Measurements from ENCODE around the gene LRRC7. TPM values are rescaled to one million over a fixed set of nuclear protein-coding genes. Genes with fewer than 3 reads are reported as not detected.

LRRC7 gene
- polyA plus RNA-seq, 1 donor from 2014 or later, result 141 TPM

DNA sequence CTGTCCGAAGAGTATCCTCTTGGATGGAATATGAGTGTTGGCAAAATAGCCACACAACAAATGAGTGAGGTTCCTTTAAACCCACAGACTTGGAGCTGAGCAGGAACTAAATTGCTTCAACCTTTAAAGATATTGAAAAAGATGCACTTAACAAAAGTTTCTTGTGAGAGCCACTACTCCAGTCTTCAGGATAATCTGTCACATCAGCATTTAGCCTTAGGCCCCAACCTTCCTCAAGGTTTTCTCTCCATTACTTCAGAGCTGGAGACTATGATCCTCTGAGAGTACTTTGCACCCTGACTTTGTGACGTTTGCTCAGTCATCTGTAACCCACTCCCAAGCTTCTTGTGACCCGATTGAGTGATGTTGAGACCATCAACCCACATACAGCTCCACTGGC, 424.9 kb downstream of the LRRC7 start:
- Histone ChIP-seq H4K20me1 (ENCODE audit: insufficient read depth) (no peaks in the 10 kb centered on the region), H3K4me2 (ENCODE audit: low read length) (no peak overlapping the region), H3K9me2 (ENCODE audit: insufficient read depth, low read length) (no peaks in the 10 kb centered on the region), H2AFZ (ENCODE audit: low read depth, low read length) (no peak overlapping the region), H3K4me3 (ENCODE audit: low read length) (no peak overlapping the region), H3K9me3 (ENCODE audit: low read length) (no peaks in the 10 kb centered on the region), H3K36me3 (ENCODE audit: insufficient read depth, low read length) (no peaks in the 10 kb centered on the region), H3F3A (ENCODE audit: insufficient read depth, low read length, poor library complexity, severe bottlenecking) (no peaks in the 10 kb centered on the region), H3K9ac (ENCODE audit: low read length) (no peak overlapping the region), H3K27me3 (ENCODE audit: insufficient read depth, low read depth, low read length) (no peaks in the 10 kb centered on the region), H3K79me2 (replicated peaks; ENCODE audit: insufficient read depth, low read length) (no peaks in the 10 kb centered on the region), H3K27ac (ENCODE audit: low read length) (no peak overlapping the region)
- TF ChIP-seq, protein P1, sequence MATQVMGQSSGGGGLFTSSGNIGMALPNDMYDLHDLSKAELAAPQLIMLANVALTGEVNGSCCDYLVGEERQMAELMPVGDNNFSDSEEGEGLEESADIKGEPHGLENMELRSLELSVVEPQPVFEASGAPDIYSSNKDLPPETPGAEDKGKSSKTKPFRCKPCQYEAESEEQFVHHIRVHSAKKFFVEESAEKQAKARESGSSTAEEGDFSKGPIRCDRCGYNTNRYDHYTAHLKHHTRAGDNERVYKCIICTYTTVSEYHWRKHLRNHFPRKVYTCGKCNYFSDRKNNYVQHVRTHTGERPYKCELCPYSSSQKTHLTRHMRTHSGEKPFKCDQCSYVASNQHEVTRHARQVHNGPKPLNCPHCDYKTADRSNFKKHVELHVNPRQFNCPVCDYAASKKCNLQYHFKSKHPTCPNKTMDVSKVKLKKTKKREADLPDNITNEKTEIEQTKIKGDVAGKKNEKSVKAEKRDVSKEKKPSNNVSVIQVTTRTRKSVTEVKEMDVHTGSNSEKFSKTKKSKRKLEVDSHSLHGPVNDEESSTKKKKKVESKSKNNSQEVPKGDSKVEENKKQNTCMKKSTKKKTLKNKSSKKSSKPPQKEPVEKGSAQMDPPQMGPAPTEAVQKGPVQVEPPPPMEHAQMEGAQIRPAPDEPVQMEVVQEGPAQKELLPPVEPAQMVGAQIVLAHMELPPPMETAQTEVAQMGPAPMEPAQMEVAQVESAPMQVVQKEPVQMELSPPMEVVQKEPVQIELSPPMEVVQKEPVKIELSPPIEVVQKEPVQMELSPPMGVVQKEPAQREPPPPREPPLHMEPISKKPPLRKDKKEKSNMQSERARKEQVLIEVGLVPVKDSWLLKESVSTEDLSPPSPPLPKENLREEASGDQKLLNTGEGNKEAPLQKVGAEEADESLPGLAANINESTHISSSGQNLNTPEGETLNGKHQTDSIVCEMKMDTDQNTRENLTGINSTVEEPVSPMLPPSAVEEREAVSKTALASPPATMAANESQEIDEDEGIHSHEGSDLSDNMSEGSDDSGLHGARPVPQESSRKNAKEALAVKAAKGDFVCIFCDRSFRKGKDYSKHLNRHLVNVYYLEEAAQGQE (IDR thresholded peaks at IDR 0.05; ENCODE audit: borderline replicate concordance), result no peak
- TF ChIP-seq MXI1 (conservative IDR thresholded peaks at IDR 0.05; ENCODE audit: poor library complexity, severe bottlenecking), result no peak
- no peak for TF ChIP-seq POLR2AphosphoS5 (IDR thresholded peaks at IDR 0.05)
- TF ChIP-seq RAD21 (conservative IDR thresholded peaks at IDR 0.05), result no peak
- TF ChIP-seq TAF1 (IDR thresholded peaks at IDR 0.05; ENCODE audit: low read depth), result no peak
- TF ChIP-seq SMC3 (conservative IDR thresholded peaks at IDR 0.05; ENCODE audit: poor library complexity), result no peak
- TF ChIP-seq, protein P2, sequence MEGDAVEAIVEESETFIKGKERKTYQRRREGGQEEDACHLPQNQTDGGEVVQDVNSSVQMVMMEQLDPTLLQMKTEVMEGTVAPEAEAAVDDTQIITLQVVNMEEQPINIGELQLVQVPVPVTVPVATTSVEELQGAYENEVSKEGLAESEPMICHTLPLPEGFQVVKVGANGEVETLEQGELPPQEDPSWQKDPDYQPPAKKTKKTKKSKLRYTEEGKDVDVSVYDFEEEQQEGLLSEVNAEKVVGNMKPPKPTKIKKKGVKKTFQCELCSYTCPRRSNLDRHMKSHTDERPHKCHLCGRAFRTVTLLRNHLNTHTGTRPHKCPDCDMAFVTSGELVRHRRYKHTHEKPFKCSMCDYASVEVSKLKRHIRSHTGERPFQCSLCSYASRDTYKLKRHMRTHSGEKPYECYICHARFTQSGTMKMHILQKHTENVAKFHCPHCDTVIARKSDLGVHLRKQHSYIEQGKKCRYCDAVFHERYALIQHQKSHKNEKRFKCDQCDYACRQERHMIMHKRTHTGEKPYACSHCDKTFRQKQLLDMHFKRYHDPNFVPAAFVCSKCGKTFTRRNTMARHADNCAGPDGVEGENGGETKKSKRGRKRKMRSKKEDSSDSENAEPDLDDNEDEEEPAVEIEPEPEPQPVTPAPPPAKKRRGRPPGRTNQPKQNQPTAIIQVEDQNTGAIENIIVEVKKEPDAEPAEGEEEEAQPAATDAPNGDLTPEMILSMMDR (IDR thresholded peaks at IDR 0.05; ENCODE audit: poor library complexity, severe bottlenecking), result no peak
- no peak for TF ChIP-seq EP300 (conservative IDR thresholded peaks at IDR 0.05; ENCODE audit: poor library complexity, severe bottlenecking)
- TF ChIP-seq EZH2 (IDR thresholded peaks at IDR 0.05; ENCODE audit: borderline replicate concordance, insufficient read depth, low read length, poor library complexity, severe bottlenecking), result no peak

DNA sequence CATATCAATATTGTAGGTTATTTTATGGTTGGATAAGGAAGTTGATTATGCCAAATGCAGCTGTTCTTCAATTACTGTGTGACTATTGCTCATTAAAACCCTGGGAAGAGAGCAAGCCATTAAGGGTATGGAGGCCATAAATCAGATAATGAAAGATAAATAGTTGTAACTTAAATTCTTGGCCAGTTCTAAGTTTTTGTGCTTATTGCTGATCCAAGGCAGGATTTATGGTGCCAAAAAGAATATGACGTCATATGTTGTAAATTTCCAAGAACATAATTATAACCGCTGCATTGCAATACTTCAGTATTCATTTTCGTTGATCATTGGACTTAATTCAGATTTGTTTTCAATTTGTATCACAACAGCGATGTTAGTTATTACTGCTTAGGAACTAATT, 426.1 kb downstream of the LRRC7 start:
- no peak overlapping the region for H3K4me2 ChIP-seq (ENCODE audit: low read length)
- H3K9me3 ChIP-seq (ENCODE audit: low read length), result no peaks in the 10 kb centered on the region
- no peaks in the 10 kb centered on the region for H3K36me3 ChIP-seq (ENCODE audit: insufficient read depth, low read length)
- H3K9ac ChIP-seq (ENCODE audit: low read length), result no peak overlapping the region
- H4K20me1 ChIP-seq (ENCODE audit: insufficient read depth), result no peaks in the 10 kb centered on the region
- no peaks in the 10 kb centered on the region for H3K9me2 ChIP-seq (ENCODE audit: insufficient read depth, low read length)
- no peak overlapping the region for H3K27ac ChIP-seq (ENCODE audit: low read length)
- H3K79me2 ChIP-seq (replicated peaks; ENCODE audit: insufficient read depth, low read length), result no peaks in the 10 kb centered on the region
- H3K4me3 ChIP-seq (ENCODE audit: low read length), result no peak overlapping the region
- H3K27me3 ChIP-seq (ENCODE audit: insufficient read depth, low read depth, low read length), result no peaks in the 10 kb centered on the region
- no peaks in the 10 kb centered on the region for H3F3A ChIP-seq (ENCODE audit: insufficient read depth, low read length, poor library complexity, severe bottlenecking)
- no peak overlapping the region for H2AFZ ChIP-seq (ENCODE audit: low read depth, low read length)
- TF ChIP-seq POLR2AphosphoS5 (IDR thresholded peaks at IDR 0.05) (no peak), EP300 (conservative IDR thresholded peaks at IDR 0.05; ENCODE audit: poor library complexity, severe bottlenecking) (no peak), EZH2 (IDR thresholded peaks at IDR 0.05; ENCODE audit: borderline replicate concordance, insufficient read depth, low read length, poor library complexity, severe bottlenecking) (no peak), RAD21 (conservative IDR thresholded peaks at IDR 0.05) (no peak), SMC3 (conservative IDR thresholded peaks at IDR 0.05; ENCODE audit: poor library complexity) (no peak), MXI1 (conservative IDR thresholded peaks at IDR 0.05; ENCODE audit: poor library complexity, severe bottlenecking) (no peak)
- TF ChIP-seq, protein P2 (IDR thresholded peaks at IDR 0.05; ENCODE audit: poor library complexity, severe bottlenecking), result no peak
- TF ChIP-seq, protein P1 (IDR thresholded peaks at IDR 0.05; ENCODE audit: borderline replicate concordance), result no peak

Data from neural cell (in vitro differentiated cells).